IMR-90 (cell line): ENCODE data around the gene MAPKAPK2. TPM values are rescaled to one million over a fixed set of nuclear protein-coding genes. Genes with fewer than 3 reads are reported as not detected.
A peak's percentile ranks its signal among the peaks of the same experiment; 100 is the strongest.

ENCODE experiments used
- ATAC-seq: fragments of 200-7000 bp; cut with Tn5 transposase; 2 replicates; pipeline ENCODE4 v1.9.1; 2020; ENCODE audit warnings: low read depth, mild to moderate bottlenecking, moderate library complexity
- BruUV-seq: library from RNA; stranded (reverse); fragments of 400-500 nt; replicated peaks from 2 replicates; lab custom pipeline; 2021; lab: Mats Ljungman, UMichigan
- CTCF ChIA-PET: fragments of 300-600 bp; formaldehyde crosslinking; extraction: SDS; loops from one replicate; lab custom pipeline; 2021; ENCODE audit warnings: antibody characterized with exemption; lab: Yijun Ruan, JAX
- POLR2A ChIA-PET: fragments of 300-600 bp; sonication (Branson Sonifier 250); formaldehyde crosslinking; loops from one replicate; lab custom pipeline; 2022; ENCODE audit warnings: antibody characterized with exemption; ENCODE audit not compliant: unreplicated experiment; lab: Charles Lee
- DNase-seq: peaks from one replicate; pipeline ENCODE4 v3.0.0; 2013
- H2AFZ ChIP-seq: replicated peaks from 2 replicates; pipeline ENCODE3; 2013; ENCODE audit warnings: low read length, mild to moderate bottlenecking; ENCODE audit not compliant: poor library complexity
- H2AK5ac ChIP-seq: 2 replicates; pipeline ENCODE4 v1.6.1; 2013; ENCODE audit warnings: low read depth, low read length, inconsistent platforms
- H2AK9ac ChIP-seq: replicated peaks from 2 replicates; pipeline ENCODE3; 2013; ENCODE audit warnings: mild to moderate bottlenecking, low read depth, low read length, moderate library complexity; ENCODE audit not compliant: poor library complexity
- H2BK120ac ChIP-seq: 2 replicates; pipeline ENCODE4 v1.6.1; 2013; ENCODE audit warnings: low read depth, low read length, inconsistent platforms
- H2BK15ac ChIP-seq: 3 replicates; pipeline ENCODE4 v1.6.1; 2013; ENCODE audit warnings: low read depth, low read length, inconsistent platforms
- H2BK20ac ChIP-seq: 2 replicates; pipeline ENCODE4 v1.6.1; 2013; ENCODE audit warnings: low read depth, mild to moderate bottlenecking, inconsistent platforms, low read length, moderate library complexity
- H2BK5ac ChIP-seq: 2 replicates; pipeline ENCODE4 v1.6.1; 2013; ENCODE audit warnings: mild to moderate bottlenecking, low read depth, low read length, inconsistent platforms; ENCODE audit not compliant: poor library complexity, severe bottlenecking
- H3K14ac ChIP-seq: replicated peaks from 2 replicates; pipeline ENCODE4 v1.6.1; 2013; ENCODE audit warnings: low read depth, low read length, inconsistent platforms
- H3K18ac ChIP-seq: 2 replicates; pipeline ENCODE4 v1.6.1; 2013; ENCODE audit warnings: low read depth, low read length, control low read depth
- H3K23ac ChIP-seq: 2 replicates; pipeline ENCODE4 v1.6.1; 2013; ENCODE audit warnings: low read depth, low read length, inconsistent platforms
- H3K27ac ChIP-seq: 2 replicates; pipeline ENCODE4 v1.5.1; 2013; ENCODE audit warnings: mild to moderate bottlenecking, control low read depth, low read length; ENCODE audit not compliant: insufficient read depth
- H3K27me3 ChIP-seq: 2 replicates; pipeline ENCODE4 v1.6.1; 2013; ENCODE audit warnings: low read length; ENCODE audit not compliant: control insufficient read depth, insufficient read depth
- H3K36me3 ChIP-seq: 2 replicates; pipeline ENCODE4 v1.6.1; 2013; ENCODE audit warnings: low read length, mixed read lengths; ENCODE audit not compliant: control insufficient read depth, insufficient read depth
- H3K4ac ChIP-seq: 2 replicates; pipeline ENCODE4 v1.6.1; 2013; ENCODE audit warnings: low read depth, low read length, inconsistent platforms
- H3K4me1 ChIP-seq: 2 replicates; pipeline ENCODE4 v1.6.1; 2013; ENCODE audit warnings: low read length, mixed read lengths; ENCODE audit not compliant: control insufficient read depth, insufficient read depth
- H3K4me2 ChIP-seq: 2 replicates; pipeline ENCODE4 v1.6.1; 2013; ENCODE audit warnings: low read depth, mild to moderate bottlenecking, control low read depth, low read length, moderate library complexity
- H3K4me3 ChIP-seq: 2 replicates; pipeline ENCODE4 v1.5.1; 2013; ENCODE audit warnings: low read depth, mild to moderate bottlenecking, control low read depth, low read length, moderate library complexity; ENCODE audit not compliant: insufficient read depth
- H3K56ac ChIP-seq: 2 replicates; pipeline ENCODE4 v1.6.1; 2013; ENCODE audit warnings: low read length, inconsistent platforms; ENCODE audit not compliant: insufficient read depth; ENCODE audit errors: extremely low read depth
- H3K79me1 ChIP-seq, 2 experiments: 2 replicates each; pipeline ENCODE4 v1.6.1; 2013; ENCODE audit warnings: low read length in 2 of 2, inconsistent platforms in 1 of 2, low read depth in 1 of 2
- H3K9ac ChIP-seq: 2 replicates; pipeline ENCODE4 v1.6.1; 2013; ENCODE audit warnings: low read depth, low read length, control low read depth
- H3K9me1 ChIP-seq: 2 replicates; pipeline ENCODE4 v1.6.1; 2013; ENCODE audit warnings: low read length, inconsistent platforms; ENCODE audit not compliant: insufficient read depth
- H3K9me3 ChIP-seq: 2 replicates; pipeline ENCODE4 v1.6.1; 2013; ENCODE audit warnings: low read length; ENCODE audit not compliant: control insufficient read depth, insufficient read depth
- H4K20me1 ChIP-seq: 2 replicates; pipeline ENCODE4 v1.6.1; 2013; ENCODE audit warnings: low read length, inconsistent platforms; ENCODE audit not compliant: insufficient read depth
- H4K5ac ChIP-seq: 2 replicates; pipeline ENCODE4 v1.6.1; 2013; ENCODE audit warnings: mild to moderate bottlenecking, low read depth, low read length, control low read depth
- H4K8ac ChIP-seq, 2 experiments: 2 replicates each; pipeline ENCODE4 v1.6.1; 2013; ENCODE audit warnings: low read depth in 2 of 2, low read length in 2 of 2, control low read depth in 1 of 2, inconsistent platforms in 1 of 2
- H4K91ac ChIP-seq: 2 replicates; pipeline ENCODE4 v1.6.1; 2013; ENCODE audit warnings: low read depth, low read length, inconsistent platforms; ENCODE audit not compliant: insufficient read depth
- CEBPB ChIP-seq: IDR thresholded peaks from 2 replicates; pipeline ENCODE4 v1.6.1; 2012; ENCODE audit warnings: low read depth, low read length, improper control_type of control experiment
- FOS ChIP-seq: fragments of 150-350 bp; IDR thresholded peaks from 2 replicates; pipeline ENCODE4 v1.6.1; 2016; ENCODE audit warnings: low read depth, low read length
- MAZ ChIP-seq: IDR thresholded peaks from 2 replicates; pipeline ENCODE4 v1.6.1; 2012; ENCODE audit warnings: low read depth, mild to moderate bottlenecking, low read length, improper control_type of control experiment, moderate library complexity, borderline replicate concordance
- MXI1 ChIP-seq: IDR thresholded peaks from 2 replicates; pipeline ENCODE4 v1.6.1; 2012; ENCODE audit warnings: low read depth, mild to moderate bottlenecking, low read length, moderate library complexity, borderline replicate concordance
- NFE2L2 ChIP-seq: fragments of 150-350 bp; IDR thresholded peaks from 2 replicates; pipeline ENCODE4 v1.6.1; 2016; ENCODE audit warnings: low read depth, mild to moderate bottlenecking, low read length
- POLR2A ChIP-seq: IDR thresholded peaks from 2 replicates; pipeline ENCODE4 v1.6.1; 2012; ENCODE audit warnings: mild to moderate bottlenecking, low read depth, low read length
- RAD21 ChIP-seq: IDR thresholded peaks from 2 replicates; pipeline ENCODE4 v1.6.1; 2012; ENCODE audit warnings: low read length, improper control_type of control experiment
- RCOR1 ChIP-seq: IDR thresholded peaks from 2 replicates; pipeline ENCODE4 v1.6.1; 2012; ENCODE audit warnings: mild to moderate bottlenecking, low read length, improper control_type of control experiment; ENCODE audit not compliant: insufficient replicate concordance
- RFX5 ChIP-seq: IDR thresholded peaks from 2 replicates; pipeline ENCODE4 v1.8.0; 2012; ENCODE audit warnings: low read depth, mild to moderate bottlenecking, low read length, moderate library complexity
- WGBS, 2 experiments: methylation state at CpG; one replicate each; pipeline versions ENCODE4 v1.1.5 to v1.1.7; 2013; ENCODE audit warnings: missing lambda C conversion rate in 2 of 2; ENCODE audit not compliant: insufficient read length in 1 of 2; ENCODE audit errors: extremely low coverage in 2 of 2; 5-methylcytosine and 5-hydroxymethylcytosine counted together
- dilution Hi-C: fragments of 300-500 bp; cut with HindIII; formaldehyde crosslinking; loops from one replicate; pipeline ENCODE4 v1.14.3; 2018; ENCODE audit warnings: low sequenced_read_pairs; ENCODE audit not compliant: unreplicated experiment
- in situ Hi-C: fragments of 300-500 bp; cut with MboI; formaldehyde crosslinking; loops from 3 replicates; pipeline ENCODE4 v1.14.3; 2019; ENCODE audit warnings: low sequenced_read_pairs, inconsistent platforms, mixed read lengths
- intact Hi-C: fragments of 100-400 bp; cut with micrococcal nuclease; formaldehyde crosslinking; loops from 2 replicates; pipeline ENCODE4 v1.10.0; 2022
- polyA plus RNA-seq, 3 experiments: library from polyadenylated mRNA; depleted of rRNA; stranded (reverse); fragments of >200 nt; gene quantifications; 2 replicates each; pipeline ENCODE4 v1.2.3, GENCODE V29; 2012; ENCODE audit warnings: low replicate concordance in 1 of 3
- total RNA-seq: library from RNA; depleted of rRNA; stranded (reverse); fragments of >200 nt; gene quantifications from 2 replicates; pipeline ENCODE4 v1.2.3, GENCODE V29; 2012
- TF ChIP-seq, protein P1 (sequence below): fragments of 150-350 bp; IDR thresholded peaks from 2 replicates; pipeline ENCODE4 v1.6.1; 2017; ENCODE audit warnings: mild to moderate bottlenecking, antibody characterized with exemption, low read length, low read depth
- TF ChIP-seq, protein P2 (sequence below): conservative IDR thresholded peaks from 2 replicates; pipeline ENCODE4 v1.5.1; 2012; ENCODE audit warnings: mild to moderate bottlenecking, low read depth, low read length, improper control_type of control experiment
- TF ChIP-seq, protein P3 (sequence below): fragments of 150-350 bp; IDR thresholded peaks from 2 replicates; pipeline ENCODE4 v1.6.1; 2016; ENCODE audit warnings: low read depth, mild to moderate bottlenecking, low read length, moderate library complexity, borderline replicate concordance

MAPKAPK2 gene
- total and polyA plus RNA-seq, 2 of the 4 experiments (the other 2 are of a cell fraction), result 56.5 to 66.4 TPM

DNA sequence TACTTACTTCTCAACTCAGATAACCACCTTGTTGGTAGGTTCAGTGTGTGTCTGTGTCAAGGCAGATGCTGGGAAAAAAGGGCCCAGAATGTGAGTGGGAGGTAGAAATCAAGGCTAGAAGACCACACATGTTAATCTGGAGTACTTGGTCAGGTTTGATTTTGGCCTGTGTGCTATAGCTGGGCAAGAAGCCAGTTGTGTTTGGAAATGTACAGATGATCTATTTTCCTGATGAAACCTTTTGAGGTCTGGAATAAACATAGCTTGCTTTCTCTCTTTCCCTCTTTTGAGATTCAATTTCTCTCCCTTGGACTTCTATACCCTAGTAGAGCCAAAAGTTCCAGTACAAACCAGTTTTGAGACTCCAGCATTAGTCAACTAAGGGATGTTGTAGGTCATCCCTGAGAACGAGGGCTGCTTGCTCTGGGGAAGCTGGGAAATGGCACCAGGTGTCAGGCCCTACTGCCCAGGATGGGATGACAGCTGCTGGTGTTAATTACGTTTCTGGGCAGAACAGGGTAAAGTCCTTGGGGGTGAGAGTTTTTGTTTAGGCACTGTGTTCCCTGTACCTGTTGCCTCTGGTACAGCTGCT is 15.8 kb downstream of the MAPKAPK2 start:
- Histone ChIP-seq H3K23ac (no peak overlapping the region; the same call in 1 of the 2 replicates), H4K91ac (no peak overlapping the region; the same call in 1 of the 2 replicates), H3K36me3 (peaks cover 4% of the 10 kb centered on the region), H3K18ac (no peak overlapping the region), H2BK20ac (no peak overlapping the region), H3K4me3 (no peak overlapping the region), H4K8ac (no peak overlapping the region; a peak in 1 of 4 replicates), H2BK5ac (no peak overlapping the region), H3K4me2 (no peak overlapping the region), H3K79me1 (peaks cover 16 to 100% of the 10 kb centered on the region in 2 experiments), H2BK120ac (no peak overlapping the region), H4K5ac (no peak overlapping the region), H4K20me1 (peaks cover 100% of the 10 kb centered on the region), H2BK15ac (no peak overlapping the region), H3K14ac (no peak overlapping the region), H3K4me1 (peaks cover 26% of the 10 kb centered on the region), H2AK5ac (peak overlapping the region; percentile 36; the same call in 1 of the 2 replicates), H3K9ac (no peak overlapping the region), H3K56ac (no peak overlapping the region), H3K27me3 (no peaks in the 10 kb centered on the region), H3K9me3 (no peaks in the 10 kb centered on the region), H3K27ac (peak overlapping the region; percentile 10; the same call in 1 of the 2 replicates), H2AK9ac (no peak overlapping the region), H3K9me1 (peaks cover 65% of the 10 kb centered on the region), H2AFZ (no peak overlapping the region), H3K4ac (peak overlapping the region; percentile 7; the same call in 1 of the 2 replicates)
- TF ChIP-seq MXI1 (no peak), MAZ (no peak), NFE2L2 (no peak), CEBPB (no peak), RAD21 (no peak), RFX5 (no peak), RCOR1 (no peak), POLR2A (no peak), FOS (no peak)
- TF ChIP-seq, protein P1, sequence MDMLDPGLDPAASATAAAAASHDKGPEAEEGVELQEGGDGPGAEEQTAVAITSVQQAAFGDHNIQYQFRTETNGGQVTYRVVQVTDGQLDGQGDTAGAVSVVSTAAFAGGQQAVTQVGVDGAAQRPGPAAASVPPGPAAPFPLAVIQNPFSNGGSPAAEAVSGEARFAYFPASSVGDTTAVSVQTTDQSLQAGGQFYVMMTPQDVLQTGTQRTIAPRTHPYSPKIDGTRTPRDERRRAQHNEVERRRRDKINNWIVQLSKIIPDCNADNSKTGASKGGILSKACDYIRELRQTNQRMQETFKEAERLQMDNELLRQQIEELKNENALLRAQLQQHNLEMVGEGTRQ, result no peak
- TF ChIP-seq, protein P2, sequence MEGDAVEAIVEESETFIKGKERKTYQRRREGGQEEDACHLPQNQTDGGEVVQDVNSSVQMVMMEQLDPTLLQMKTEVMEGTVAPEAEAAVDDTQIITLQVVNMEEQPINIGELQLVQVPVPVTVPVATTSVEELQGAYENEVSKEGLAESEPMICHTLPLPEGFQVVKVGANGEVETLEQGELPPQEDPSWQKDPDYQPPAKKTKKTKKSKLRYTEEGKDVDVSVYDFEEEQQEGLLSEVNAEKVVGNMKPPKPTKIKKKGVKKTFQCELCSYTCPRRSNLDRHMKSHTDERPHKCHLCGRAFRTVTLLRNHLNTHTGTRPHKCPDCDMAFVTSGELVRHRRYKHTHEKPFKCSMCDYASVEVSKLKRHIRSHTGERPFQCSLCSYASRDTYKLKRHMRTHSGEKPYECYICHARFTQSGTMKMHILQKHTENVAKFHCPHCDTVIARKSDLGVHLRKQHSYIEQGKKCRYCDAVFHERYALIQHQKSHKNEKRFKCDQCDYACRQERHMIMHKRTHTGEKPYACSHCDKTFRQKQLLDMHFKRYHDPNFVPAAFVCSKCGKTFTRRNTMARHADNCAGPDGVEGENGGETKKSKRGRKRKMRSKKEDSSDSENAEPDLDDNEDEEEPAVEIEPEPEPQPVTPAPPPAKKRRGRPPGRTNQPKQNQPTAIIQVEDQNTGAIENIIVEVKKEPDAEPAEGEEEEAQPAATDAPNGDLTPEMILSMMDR, result no peak
- TF ChIP-seq, protein P3, sequence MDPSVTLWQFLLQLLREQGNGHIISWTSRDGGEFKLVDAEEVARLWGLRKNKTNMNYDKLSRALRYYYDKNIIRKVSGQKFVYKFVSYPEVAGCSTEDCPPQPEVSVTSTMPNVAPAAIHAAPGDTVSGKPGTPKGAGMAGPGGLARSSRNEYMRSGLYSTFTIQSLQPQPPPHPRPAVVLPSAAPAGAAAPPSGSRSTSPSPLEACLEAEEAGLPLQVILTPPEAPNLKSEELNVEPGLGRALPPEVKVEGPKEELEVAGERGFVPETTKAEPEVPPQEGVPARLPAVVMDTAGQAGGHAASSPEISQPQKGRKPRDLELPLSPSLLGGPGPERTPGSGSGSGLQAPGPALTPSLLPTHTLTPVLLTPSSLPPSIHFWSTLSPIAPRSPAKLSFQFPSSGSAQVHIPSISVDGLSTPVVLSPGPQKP, result no peak
- ChIA-PET CTCF (no interaction called here), POLR2A (no interaction called here)
- no TSS peak for BruUV-seq
- DNase-seq (peak; percentile 65), ATAC-seq (peak; percentile 22; the same call in 1 of the 2 replicates)
- in situ Hi-C loops (no loop called here), dilution Hi-C loops (no loop called here), intact Hi-C loops (no loop called here)
- 33% methylated on average over 1 of the region's 2 CpGs; no CpG with 5 or more reads in 1 of the 2 experiments for WGBS, 2 experiments
